BLaER1 (cell line): ENCODE measurements around the gene AHSG.
A peak's percentile ranks its signal among the peaks of the same experiment; 100 is the strongest.
"Not testable (repeated sequence)": the region's sequence is repeated elsewhere in the genome, so short reads cannot be mapped to it uniquely, and the experiment has no call there.

Source experiments
- H3K27ac ChIP-seq: shearing (Covaris generic); formaldehyde crosslinking; 2 replicates; pipeline ENCODE4 v1.8.1; 2022
- H3K27me3 ChIP-seq: shearing (Covaris generic); formaldehyde crosslinking; 2 replicates; pipeline ENCODE4 v1.8.1; 2022
- H3K36me3 ChIP-seq: shearing (Covaris generic); formaldehyde crosslinking; 2 replicates; pipeline ENCODE4 v1.8.1; 2022
- H3K4me1 ChIP-seq: shearing (Covaris generic); formaldehyde crosslinking; 2 replicates; pipeline ENCODE4 v1.8.1; 2022
- H3K4me2 ChIP-seq: shearing (Covaris generic); formaldehyde crosslinking; 2 replicates; pipeline ENCODE4 v1.8.1; 2022
- H3K4me3 ChIP-seq: shearing (Covaris generic); formaldehyde crosslinking; 2 replicates; pipeline ENCODE4 v1.8.1; 2022
- H3K9ac ChIP-seq: shearing (Covaris generic); formaldehyde crosslinking; 2 replicates; pipeline ENCODE4 v1.8.1; 2022
- H3K9me3 ChIP-seq: shearing (Covaris generic); formaldehyde crosslinking; 2 replicates; pipeline ENCODE4 v1.8.1; 2022
- H4K20me1 ChIP-seq: shearing (Covaris generic); formaldehyde crosslinking; 2 replicates; pipeline ENCODE4 v1.8.1; 2022
- Cebpa-rat ChIP-seq: shearing (Covaris generic); IDR thresholded peaks from 2 replicates; pipeline ENCODE4 v1.8.1; 2022

AHSG gene, protein sequence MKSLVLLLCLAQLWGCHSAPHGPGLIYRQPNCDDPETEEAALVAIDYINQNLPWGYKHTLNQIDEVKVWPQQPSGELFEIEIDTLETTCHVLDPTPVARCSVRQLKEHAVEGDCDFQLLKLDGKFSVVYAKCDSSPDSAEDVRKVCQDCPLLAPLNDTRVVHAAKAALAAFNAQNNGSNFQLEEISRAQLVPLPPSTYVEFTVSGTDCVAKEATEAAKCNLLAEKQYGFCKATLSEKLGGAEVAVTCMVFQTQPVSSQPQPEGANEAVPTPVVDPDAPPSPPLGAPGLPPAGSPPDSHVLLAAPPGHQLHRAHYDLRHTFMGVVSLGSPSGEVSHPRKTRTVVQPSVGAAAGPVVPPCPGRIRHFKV

GRCh38 chr3:186612721-186613636 lies at the start of gene AHSG:
Gene AHSG, plus strand, starts transcription at chr3:186613060. Its CDS starts 82 bp downstream, at chr3:186613142.
- no peak within 1 kb of the TSS for H3K27ac ChIP-seq
- no peaks in the 10 kb centered on the region for H3K36me3 ChIP-seq
- H3K27me3 ChIP-seq, result no peaks in the 10 kb centered on the region
- no peak within 1 kb of the TSS for H3K4me3 ChIP-seq
- no peak within 1 kb of the TSS for H3K9ac ChIP-seq
- H4K20me1 ChIP-seq, result no peaks in the 10 kb centered on the region
- H3K4me2 ChIP-seq, result 0 out of 2 replicates have a peak within 1 kb of the TSS, but pooled peaks have one; percentile 59
- no peak for TF ChIP-seq Cebpa-rat
- H3K9me3 ChIP-seq, result no peaks in the 10 kb centered on the region
- peaks cover 20% of the 10 kb centered on the region for H3K4me1 ChIP-seq

DNA sequence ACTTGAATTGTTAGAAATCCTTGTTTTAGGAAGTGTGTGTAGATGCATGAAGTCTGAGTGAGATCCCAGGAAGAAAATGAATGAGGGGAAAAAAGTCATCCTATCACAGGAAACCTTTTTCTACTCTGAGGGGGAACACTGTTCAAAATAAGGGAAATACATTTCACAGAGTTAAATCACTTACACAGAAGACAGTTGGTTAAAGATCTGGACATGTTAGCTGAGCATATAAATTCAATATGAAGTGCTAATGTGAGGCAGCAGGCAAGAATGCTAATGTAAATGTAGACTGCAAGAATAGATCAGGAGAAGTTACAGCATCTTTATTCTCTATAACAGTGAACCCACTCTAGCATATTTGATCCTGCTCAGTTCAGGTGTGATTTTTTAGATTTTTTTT lies 48.3 kb upstream of the AHSG start:
- H3K36me3 ChIP-seq, result peaks cover 26% of the 10 kb centered on the region
- H3K9me3 ChIP-seq, result no peaks in the 10 kb centered on the region
- H3K27ac ChIP-seq, result no peak overlapping the region
- no peak overlapping the region for H3K4me2 ChIP-seq
- H3K4me3 ChIP-seq, result no peak overlapping the region
- TF ChIP-seq Cebpa-rat, result no peak
- H4K20me1 ChIP-seq, result peaks cover 6% of the 10 kb centered on the region; the same call in 1 of the 2 replicates
- peaks cover 30% of the 10 kb centered on the region for H3K4me1 ChIP-seq
- no peak overlapping the region for H3K9ac ChIP-seq
- H3K27me3 ChIP-seq, result no peaks in the 10 kb centered on the region

- no peak for TF ChIP-seq Cebpa-rat
- peak overlapping the region; percentile 84 for H3K27ac ChIP-seq
- peak overlapping the region; percentile 85 for H3K4me3 ChIP-seq
- peaks cover 19% of the 10 kb centered on the region for H3K36me3 ChIP-seq
- H3K9ac ChIP-seq, result peak overlapping the region; percentile 94
- H3K9me3 ChIP-seq, result no peaks in the 10 kb centered on the region
- peaks cover 5% of the 10 kb centered on the region; the same call in 1 of the 2 replicates for H4K20me1 ChIP-seq
- H3K27me3 ChIP-seq, result no peaks in the 10 kb centered on the region
- H3K4me1 ChIP-seq, result peaks cover 40% of the 10 kb centered on the region
- H3K4me2 ChIP-seq, result peak overlapping the region; percentile 92
Observed at GRCh38 chr3:186566772-186567071, 46.1 kb upstream of the AHSG start.

GRCh38 chr3:186567072-186567921 lies 45.6 kb upstream of the AHSG start, which contains the start of gene TBCCD1:
Gene TBCCD1, minus strand, starts transcription at chr3:186567339. Its CDS starts 3,010 bp downstream, at chr3:186564329.
- H3K4me2 ChIP-seq, result peak within 1 kb of the TSS; percentile 92
- H3K27ac ChIP-seq, result peak within 1 kb of the TSS; percentile 84
- H3K9ac ChIP-seq, result peak within 1 kb of the TSS; percentile 94
- TF ChIP-seq Cebpa-rat, result no peak
- peak within 1 kb of the TSS; percentile 85 for H3K4me3 ChIP-seq
- no peaks in the 10 kb centered on the region for H3K9me3 ChIP-seq
- peaks cover 5% of the 10 kb centered on the region; the same call in 1 of the 2 replicates for H4K20me1 ChIP-seq
- H3K36me3 ChIP-seq, result peaks cover 18% of the 10 kb centered on the region
- peaks cover 44% of the 10 kb centered on the region for H3K4me1 ChIP-seq
- H3K27me3 ChIP-seq, result no peaks in the 10 kb centered on the region

GRCh38 chr3:186569361-186569760 lies 43.5 kb upstream of the AHSG start:
- not testable (repeated sequence) for H3K27me3 ChIP-seq, H3K9me3 ChIP-seq, H4K20me1 ChIP-seq
- peaks cover 44% of the 10 kb centered on the region for H3K4me1 ChIP-seq
- H3K27ac ChIP-seq, result 0 out of 2 replicates have a peak overlapping the region, but pooled peaks have one; percentile 39
- H3K4me2 ChIP-seq, result peak overlapping the region; percentile 82
- H3K9ac ChIP-seq, result peak overlapping the region; percentile 82
- peaks cover 25% of the 10 kb centered on the region for H3K36me3 ChIP-seq
- H3K4me3 ChIP-seq, result peak overlapping the region; percentile 89

GRCh38 chr3:186569779-186570095 lies 43.1 kb upstream of the AHSG start:
- peaks cover 44% of the 10 kb centered on the region for H3K4me1 ChIP-seq
- no peak for TF ChIP-seq Cebpa-rat
- H4K20me1 ChIP-seq, result peaks cover 5% of the 10 kb centered on the region; the same call in 1 of the 2 replicates
- peak overlapping the region; percentile 82 for H3K9ac ChIP-seq
- peak overlapping the region; percentile 82 for H3K4me2 ChIP-seq
- no peaks in the 10 kb centered on the region for H3K27me3 ChIP-seq
- H3K36me3 ChIP-seq, result peaks cover 29% of the 10 kb centered on the region
- H3K9me3 ChIP-seq, result no peaks in the 10 kb centered on the region
- H3K4me3 ChIP-seq, result peak overlapping the region; percentile 89
- H3K27ac ChIP-seq, result peak overlapping the region; percentile 39; the same call in 1 of the 2 replicates

GRCh38 chr3:186570096-186570940 lies 42.5 kb upstream of the AHSG start, which contains the start of gene DNAJB11:
Gene DNAJB11, plus strand, starts transcription at chr3:186570720. Its CDS starts 178 bp downstream, at chr3:186570898.
- Histone ChIP-seq H3K36me3 (peaks cover 34% of the 10 kb centered on the region), H3K27ac (peak within 1 kb of the TSS; percentile 92), H3K4me3 (peak within 1 kb of the TSS; percentile 89), H3K9ac (peak within 1 kb of the TSS; percentile 92), H4K20me1 (peaks cover 5% of the 10 kb centered on the region; the same call in 1 of the 2 replicates), H3K4me2 (peak within 1 kb of the TSS; percentile 96), H3K27me3 (no peaks in the 10 kb centered on the region), H3K9me3 (no peaks in the 10 kb centered on the region), H3K4me1 (peaks cover 44% of the 10 kb centered on the region)
- TF ChIP-seq Cebpa-rat, result no peak; the same call in 1 of the 2 replicates

DNA sequence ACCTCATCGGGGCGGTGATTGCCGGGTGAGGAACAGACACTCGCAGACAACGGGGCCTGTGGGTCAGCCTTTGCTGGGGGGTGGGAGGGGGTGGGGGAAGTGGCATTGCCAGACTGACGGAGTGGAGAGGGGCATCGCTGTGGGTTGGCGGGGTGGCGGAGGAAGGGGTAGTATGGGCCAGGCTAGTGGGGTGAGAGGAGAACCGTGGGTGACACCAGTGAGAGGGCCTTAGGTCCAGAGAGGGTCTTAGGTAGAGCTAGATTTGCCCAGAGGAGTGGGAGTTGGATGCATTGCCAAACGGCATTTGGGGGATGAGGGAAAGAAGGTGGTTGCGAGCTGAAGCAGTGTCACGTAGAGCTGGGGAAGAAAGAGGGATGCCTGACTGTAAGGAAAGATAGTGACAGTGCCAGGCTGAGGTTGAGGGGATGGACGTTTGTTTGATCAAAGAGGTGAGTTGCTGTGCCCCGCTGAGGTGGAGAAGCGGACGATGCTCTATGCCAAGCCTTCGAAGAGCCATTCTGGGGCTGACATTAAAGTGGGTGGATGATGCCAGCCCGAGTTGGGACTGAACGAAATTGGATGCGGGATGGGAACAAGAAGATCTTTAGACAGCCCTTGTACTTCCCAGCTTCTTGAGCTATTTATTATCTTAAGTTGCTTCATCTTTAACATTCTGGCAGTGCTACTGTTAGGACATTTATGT lies 41.8 kb upstream of the AHSG start:
- H3K4me1 ChIP-seq, result peaks cover 38% of the 10 kb centered on the region

More for the DNA sequence above, 41.8 kb upstream of the AHSG start:
- Histone ChIP-seq H4K20me1 (peaks cover 5% of the 10 kb centered on the region; the same call in 1 of the 2 replicates), H3K4me3 (peak overlapping the region; percentile 89), H3K27ac (peak overlapping the region; percentile 92), H3K27me3 (no peaks in the 10 kb centered on the region), H3K9ac (peak overlapping the region; percentile 92), H3K9me3 (no peaks in the 10 kb centered on the region), H3K4me2 (peak overlapping the region; percentile 96), H3K36me3 (peaks cover 42% of the 10 kb centered on the region)
- no peak for TF ChIP-seq Cebpa-rat
